GM12878 (cell line): ENCODE measurements around the gene AGRN. TPM values are rescaled to one million over a fixed set of nuclear protein-coding genes. Genes with fewer than 3 reads are reported as not detected.
A peak's percentile ranks its signal among the peaks of the same experiment; 100 is the strongest.

Experiments
- ATAC-seq: fragments of 200-7000 bp; cut with Tn5 transposase; 3 replicates; pipeline ENCODE4 v1.9.1; 2020; ENCODE audit warnings: mild to moderate bottlenecking, moderate library complexity
- BruUV-seq: library from RNA; stranded (reverse); fragments of 400-500 nt; replicated peaks from 2 replicates; lab custom pipeline; 2021; lab: Mats Ljungman, UMichigan
- CTCF ChIA-PET: fragments of 300-600 bp; sonication (Branson Sonifier 250); formaldehyde crosslinking; extraction: SDS; loops from one replicate; lab custom pipeline; 2021; ENCODE audit warnings: inconsistent platforms; lab: Yijun Ruan, JAX
- POLR2A ChIA-PET: fragments of 350-600 bp; formaldehyde crosslinking; extraction: SDS; loops from one replicate; lab custom pipeline; 2021; ENCODE audit warnings: inconsistent platforms; lab: Charles Lee
- RAD21 ChIA-PET: fragments of 300-600 bp; sonication (Branson Sonifier 250); formaldehyde crosslinking; loops from one replicate; lab custom pipeline; 2023; ENCODE audit warnings: antibody characterized with exemption; ENCODE audit not compliant: unreplicated experiment; lab: Charles Lee
- SMC1A ChIA-PET: fragments of 300-600 bp; sonication (Branson Sonifier 250); formaldehyde crosslinking; loops from one replicate; lab custom pipeline; 2023; ENCODE audit not compliant: unreplicated experiment, uncharacterized antibody; lab: Charles Lee
- DNase-seq: peaks from one replicate; pipeline ENCODE4 v3.0.0-alpha.2; 2011; ENCODE audit warnings: low read depth, low spot score
- FAIRE-seq: peaks from 3 replicates; lab custom pipeline; 2011; peaks lifted over from hg19 to GRCh38; lab: Jason Lieb, UNC
- H2AFZ ChIP-seq: 2 replicates; pipeline ENCODE4 v1.6.0; 2011; ENCODE audit warnings: low read depth, low read length, control low read depth; ENCODE audit not compliant: control insufficient read depth
- H3K27ac ChIP-seq: 2 replicates; pipeline ENCODE4 v1.5.1; 2011; ENCODE audit warnings: control low read depth; ENCODE audit not compliant: control insufficient read depth, insufficient read depth
- H3K27me3 ChIP-seq, 2 experiments: replicated peaks in 1 of 2; 2 replicates each; pipeline versions ENCODE4 v1.6.0 to v1.6.1; 2011; ENCODE audit warnings: low read length in 1 of 2; ENCODE audit not compliant: control insufficient read depth in 2 of 2, insufficient read depth in 2 of 2
- H3K36me3 ChIP-seq, 2 experiments: 2 replicates each; pipeline ENCODE4 v1.5.1; 2011; ENCODE audit warnings: low read length in 1 of 2; ENCODE audit not compliant: control insufficient read depth in 2 of 2, insufficient read depth in 2 of 2
- H3K4me1 ChIP-seq: 2 replicates; pipeline ENCODE4 v1.6.1; 2011; ENCODE audit warnings: mild to moderate bottlenecking, low read length, moderate library complexity, mixed read lengths; ENCODE audit not compliant: control insufficient read depth, insufficient read depth
- H3K4me2 ChIP-seq: 2 replicates; pipeline ENCODE4 v1.6.0; 2011; ENCODE audit warnings: control low read depth; ENCODE audit not compliant: control insufficient read depth, insufficient read depth
- H3K4me3 ChIP-seq: fragments of 200-600 bp; sonication (generic); 2 replicates; pipeline ENCODE4 v1.5.1; 2016
- H3K79me2 ChIP-seq: 2 replicates; pipeline ENCODE4 v1.6.0; 2011; ENCODE audit warnings: low read length; ENCODE audit not compliant: control insufficient read depth, insufficient read depth
- H3K9ac ChIP-seq: 2 replicates; pipeline ENCODE4 v1.8.0; 2011; ENCODE audit warnings: low read length, control low read depth, mixed read lengths; ENCODE audit not compliant: control insufficient read depth, insufficient read depth
- H3K9me3 ChIP-seq: replicated peaks from 3 replicates; pipeline ENCODE4 v1.5.1; 2011; ENCODE audit warnings: mild to moderate bottlenecking, low read length; ENCODE audit not compliant: control insufficient read depth, insufficient read depth
- H4K20me1 ChIP-seq: 2 replicates; pipeline ENCODE4 v1.6.0; 2011; ENCODE audit not compliant: control insufficient read depth, insufficient read depth
- BHLHE40 ChIP-seq, 2 experiments: fragments of 450-650 bp in 1 of 2; IDR thresholded peaks; 2 replicates each; pipeline ENCODE4 v1.6.1; 2011 to 2017; ENCODE audit warnings: low read depth in 2 of 2, borderline replicate concordance in 1 of 2, improper control_type of control experiment in 1 of 2, low read length in 1 of 2, mild to moderate bottlenecking in 1 of 2
- CTCF ChIP-seq, 3 experiments: IDR thresholded peaks in 2 of 3; conservative IDR thresholded peaks in 1 of 3; 2 replicates each; pipeline ENCODE4 v1.5.1; 2011; ENCODE audit warnings: low read depth in 3 of 3, low read length in 3 of 3, mild to moderate bottlenecking in 3 of 3, control low read depth in 2 of 3, moderate library complexity in 2 of 3, inconsistent platforms in 1 of 3, mixed read lengths in 1 of 3; ENCODE audit not compliant: control insufficient read depth in 2 of 3, insufficient read depth in 1 of 3; ENCODE audit errors: extremely low read depth in 1 of 3
- HDAC2 ChIP-seq: fragments of 200-600 bp; sonication (generic); IDR thresholded peaks from 2 replicates; pipeline ENCODE4 v1.6.1; 2017
- IKZF1 ChIP-seq: fragments of 450-650 bp; conservative IDR thresholded peaks from 2 replicates; pipeline ENCODE4 v1.6.1; 2017; ENCODE audit warnings: antibody characterized with exemption, mild to moderate bottlenecking
- MEF2B ChIP-seq: fragments of 450-650 bp; IDR thresholded peaks from 2 replicates; pipeline ENCODE4 v1.6.1; 2018; ENCODE audit warnings: mild to moderate bottlenecking, moderate library complexity; ENCODE audit not compliant: partially characterized antibody, poor library complexity, severe bottlenecking
- RAD21 ChIP-seq: IDR thresholded peaks from 2 replicates; pipeline ENCODE4 v1.6.1; 2011; ENCODE audit warnings: mild to moderate bottlenecking, low read depth, low read length, moderate library complexity; ENCODE audit not compliant: insufficient read depth
- RUNX3 ChIP-seq: IDR thresholded peaks from 2 replicates; pipeline ENCODE4 v1.6.1; 2012; ENCODE audit warnings: low read length, inconsistent platforms
- SIN3A ChIP-seq: IDR thresholded peaks from 2 replicates; pipeline ENCODE4 v1.6.1; 2012; ENCODE audit warnings: low read depth, low read length, improper control_type of control experiment
- SMC3 ChIP-seq: IDR thresholded peaks from 2 replicates; pipeline ENCODE4 v1.6.1; 2011; ENCODE audit warnings: low read length, improper control_type of control experiment, borderline replicate concordance
- TAF1 ChIP-seq: IDR thresholded peaks from 2 replicates; pipeline ENCODE4 v1.6.1; 2011; ENCODE audit warnings: mild to moderate bottlenecking, low read depth, low read length, borderline replicate concordance
- TCF12 ChIP-seq: IDR thresholded peaks from 2 replicates; pipeline ENCODE4 v1.6.1; 2011; ENCODE audit warnings: low read depth, mild to moderate bottlenecking, low read length
- YY1 ChIP-seq: IDR thresholded peaks from 2 replicates; pipeline ENCODE4 v1.6.1; 2011; ENCODE audit warnings: low read depth, mild to moderate bottlenecking, low read length
- WGBS: methylation state at CpG from one replicate; pipeline ENCODE4 v1.1.6; 2016; ENCODE audit warnings: low lambda C conversion rate; ENCODE audit not compliant: insufficient replicate concordance, insufficient coverage; ENCODE audit errors: missing lambda C conversion rate; 5-methylcytosine and 5-hydroxymethylcytosine counted together
- in situ Hi-C: fragments of 300-500 bp; cut with MboI; formaldehyde crosslinking; loops from 9 replicates; pipeline ENCODE4 v1.14.3; 2018; ENCODE audit warnings: mixed read lengths
- intact Hi-C: fragments of 100-400 bp; cut with micrococcal nuclease; formaldehyde crosslinking; loops from one replicate; pipeline ENCODE4 v1.14.2; 2022; ENCODE audit not compliant: unreplicated experiment
- polyA plus RNA-seq, 11 experiments: library from polyadenylated mRNA; depleted of rRNA in 4 of 11; unstranded in 6 of 11; stranded (reverse) in 5 of 11; fragments of >200 nt; fragmentation: Nextera tagmentation in 4 of 11; fragmentation: Illumina TruSeq in 1 of 11; extraction: Ambion mirVana in 4 of 11; extraction: Trizol in 1 of 11; gene quantifications; 1 replicate in 1 of 11; 2 replicates in 10 of 11; pipeline versions ENCODE4 v1.2.1 to v1.2.3, GENCODE V29; 2011 to 2016; ENCODE audit warnings: inconsistent platforms in 2 of 11, missing spikeins in 2 of 11, low read depth in 1 of 11
- total RNA-seq, 4 experiments: library from RNA; depleted of rRNA in 3 of 4; stranded (reverse); fragments of >200 nt in 3 of 4; fragmentation: Illumina TruSeq in 1 of 4; extraction: Trizol in 1 of 4; gene quantifications; 2 replicates each; pipeline versions ENCODE4 v1.2.1 to v1.2.3, GENCODE V29; 2013 to 2021

The AGRN gene
- total and polyA plus RNA-seq, 10 of the 15 experiments (the other 5 are each of a cell fraction or from before 2014, with no cell fraction given), result 0.02 to 41.8 (median 4.1) TPM

- H3K27me3 ChIP-seq, result no peaks in the 10 kb centered on the region
- H3K9ac ChIP-seq, result no peak overlapping the region
- H2AFZ ChIP-seq, result no peak overlapping the region
- SMC1A ChIA-PET, result interaction anchor here (0.6 to 2.7 kb wide), 11 partner anchors 14 to 307 kb away, joined by 3 to 13 read pairs (median 4); partner anchors contain the start of gene ISG15
- ATAC-seq, result peak; percentile 88
- TF ChIP-seq MEF2B, result peak; percentile 90
- no peak for TF ChIP-seq HDAC2
- 0 out of 2 replicates have a peak, but pooled peaks have one; percentile 15 for TF ChIP-seq IKZF1
- 0 out of 2 replicates have a peak, but pooled peaks have one; percentile 39 for TF ChIP-seq YY1
- no peak for TF ChIP-seq TAF1
- peak in 1 of 2 experiments; percentile 19; a peak in 1 of 4 replicates for TF ChIP-seq BHLHE40 (IDR thresholded peaks at IDR 0.05; ENCODE audit: borderline replicate concordance in 1 of 2, low read depth in 2 of 2, low read length in 1 of 2)
- peak; percentile 57 for TF ChIP-seq SMC3
- no peak for TF ChIP-seq SIN3A
- peak; percentile 79 for TF ChIP-seq RAD21
- TF ChIP-seq TCF12, result 0 out of 2 replicates have a peak, but pooled peaks have one; percentile 13
- TF ChIP-seq RUNX3, result peak; percentile 61
- peak; percentile 56 to 97 (median 78) for TF ChIP-seq CTCF (IDR thresholded peaks at IDR 0.05 in 2 of 3, conservative IDR thresholded peaks at IDR 0.05 in 1 of 3; ENCODE audit: control insufficient read depth in 2 of 3, extremely low read depth in 1 of 3, insufficient read depth in 1 of 3, low read depth in 3 of 3, low read length in 3 of 3)
- TF ChIP-seq, all 136 proteins: peak for 9
- Histone ChIP-seq H3K4me2 (no peak overlapping the region), H3K9me3 (no peaks in the 10 kb centered on the region), H3K4me1 (no peaks in the 10 kb centered on the region), H3K4me3 (no peak overlapping the region), H3K79me2 (no peaks in the 10 kb centered on the region), H4K20me1 (no peaks in the 10 kb centered on the region), H3K27ac (no peak overlapping the region), H3K36me3 (no peaks in the 10 kb centered on the region)
- BruUV-seq, result no TSS peak
- 4% methylated on average over 20 of the region's 29 CpGs for WGBS
- no peak for FAIRE-seq
- in situ Hi-C loops (loop anchor here (5.0 kb wide), 1 partner anchor 78 kb away; no protein-coding TSS in a partner anchor), intact Hi-C loops (loop anchor here (1.0 to 2.0 kb wide), 2 partner anchors 79 to 309 kb away; no protein-coding TSS in a partner anchor)
- POLR2A ChIA-PET, result interaction anchor here (0.7 to 1.0 kb wide), 2 partner anchors 29 to 322 kb away, joined by 3 to 7 read pairs; partner anchors contain the start of gene ISG15
- CTCF ChIA-PET, result interaction anchor here (0.7 to 8.0 kb wide), 20 partner anchors 9 to 388 kb away, joined by 3 to 71 read pairs (median 6); partner anchors contain the start of genes ISG15 and NOC2L
- no peak for DNase-seq
- RAD21 ChIA-PET, result interaction anchor here (0.7 to 2.4 kb wide), 19 partner anchors 9 to 308 kb away, joined by 3 to 19 read pairs (median 3); partner anchors contain the start of genes AGRN, C1orf159 and ISG15
Observed at GRCh38 chr1:983798-984475, 36.0 kb upstream of the AGRN start.
